Mesodermal cell (in vitro differentiated cells): ENCODE data around the gene SIL1.
"Not testable (repeated sequence)": the region's sequence is repeated elsewhere in the genome, so short reads cannot be mapped to it uniquely, and the experiment has no call there.

ENCODE experiments used
- H3K27ac ChIP-seq: 2 replicates; pipeline ENCODE4 v1.7.0; 2013; ENCODE audit warnings: mild to moderate bottlenecking, low read depth, low read length, moderate library complexity; ENCODE audit not compliant: severe bottlenecking
- H3K36me3 ChIP-seq: 2 replicates; pipeline ENCODE4 v1.7.1; 2013; ENCODE audit warnings: mild to moderate bottlenecking, low read length, moderate library complexity; ENCODE audit not compliant: control insufficient read depth, insufficient read depth
- H3K4me1 ChIP-seq: one replicate; pipeline ENCODE4 v1.7.1; 2013; ENCODE audit warnings: mild to moderate bottlenecking, low read length; ENCODE audit not compliant: insufficient read depth, control insufficient read depth, poor library complexity, severe bottlenecking
- H3K4me3 ChIP-seq: 2 replicates; pipeline ENCODE4 v1.7.0; 2013; ENCODE audit warnings: low read length, control low read depth, mild to moderate bottlenecking; ENCODE audit not compliant: insufficient read depth, poor library complexity, severe bottlenecking; ENCODE audit errors: extremely low read depth
- H3K9me3 ChIP-seq: 2 replicates; pipeline ENCODE4 v1.7.1; 2013; ENCODE audit warnings: mild to moderate bottlenecking, low read length, moderate library complexity; ENCODE audit not compliant: control insufficient read depth
- WGBS, 2 experiments: methylation state at CpG; one replicate each; pipeline ENCODE4 v1.1.5; 2013; ENCODE audit warnings: missing lambda C conversion rate in 2 of 2; ENCODE audit not compliant: insufficient coverage in 2 of 2; 5-methylcytosine and 5-hydroxymethylcytosine counted together

SIL1 gene

DNA sequence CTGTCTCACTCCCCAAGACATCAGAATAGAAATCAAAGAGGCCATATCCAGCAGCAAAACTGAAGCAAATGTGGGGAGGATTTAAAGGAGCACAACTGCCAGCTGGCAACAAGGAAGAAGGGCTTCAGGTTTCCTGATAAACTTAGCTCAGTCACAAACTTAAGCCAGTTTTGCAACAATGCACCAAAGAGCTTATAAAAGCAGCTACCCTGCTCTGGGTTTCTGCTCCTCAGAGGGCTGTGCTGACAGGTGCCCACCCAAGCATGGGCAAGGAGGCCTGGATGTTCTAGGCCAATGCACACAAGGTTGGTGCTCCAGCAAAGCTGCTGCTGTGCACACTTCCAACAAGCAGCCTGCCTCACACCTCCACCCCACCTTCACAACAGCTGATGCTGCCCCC, 132.9 kb downstream of the SIL1 start:
- no peaks in the 10 kb centered on the region for H3K9me3 ChIP-seq
- H3K4me1 ChIP-seq: peaks cover 19% of the 10 kb centered on the region
- H3K36me3 ChIP-seq: no peaks in the 10 kb centered on the region
- no peak overlapping the region for H3K4me3 ChIP-seq
- H3K27ac ChIP-seq: no peak overlapping the region

DNA sequence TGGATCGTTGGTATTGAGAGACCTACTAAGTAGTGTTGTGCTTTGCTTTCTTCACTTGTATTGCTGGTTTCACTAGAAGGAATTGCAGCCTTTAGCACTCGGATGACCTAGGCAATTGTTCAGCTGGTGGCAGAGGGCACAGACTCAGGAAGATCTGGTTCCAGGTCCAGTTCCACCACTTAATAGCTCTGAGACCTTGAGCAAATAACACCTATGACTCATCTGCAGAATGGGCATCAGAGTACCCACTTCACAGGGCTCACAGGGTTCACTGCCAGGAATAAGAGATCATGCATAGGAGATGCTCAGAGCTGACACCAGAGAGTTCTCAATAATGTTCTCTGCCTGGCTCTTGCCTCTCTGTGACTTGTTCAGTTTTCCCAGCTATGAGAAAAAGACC, 133.6 kb downstream of the SIL1 start:
- 86 to 100% methylated on average over 1 to 2 of the region's 2 CpGs for WGBS, 2 experiments
- Histone ChIP-seq H3K9me3 (no peaks in the 10 kb centered on the region), H3K4me3 (no peak overlapping the region), H3K36me3 (no peaks in the 10 kb centered on the region), H3K4me1 (peaks cover 19% of the 10 kb centered on the region), H3K27ac (no peak overlapping the region)

DNA sequence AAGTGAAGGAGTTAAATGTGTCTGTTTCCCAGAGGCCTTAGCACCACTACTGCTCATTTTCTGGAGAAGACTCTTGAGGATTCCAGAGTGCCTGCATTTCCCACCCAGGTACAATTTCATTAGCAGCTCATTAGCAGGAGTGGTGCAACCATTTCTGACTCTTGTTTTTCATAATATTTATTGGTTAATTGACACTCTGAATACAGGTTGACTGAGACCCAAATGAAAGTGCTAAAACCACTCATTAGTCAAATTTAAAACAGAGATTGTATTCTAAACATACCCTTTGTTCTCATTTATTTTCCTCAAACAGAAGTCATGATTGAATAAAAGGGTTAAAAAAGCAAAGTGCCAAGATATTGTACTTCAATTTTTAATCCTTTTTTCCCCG, 134.5 kb downstream of the SIL1 start:
- H3K9me3 ChIP-seq: no peaks in the 10 kb centered on the region
- no peak overlapping the region for H3K27ac ChIP-seq
- peaks cover 19% of the 10 kb centered on the region for H3K4me1 ChIP-seq
- H3K36me3 ChIP-seq: no peaks in the 10 kb centered on the region
- 100% methylated on average over 1 of the region's 1 CpG for WGBS, 2 experiments
- H3K4me3 ChIP-seq: no peak overlapping the region

DNA sequence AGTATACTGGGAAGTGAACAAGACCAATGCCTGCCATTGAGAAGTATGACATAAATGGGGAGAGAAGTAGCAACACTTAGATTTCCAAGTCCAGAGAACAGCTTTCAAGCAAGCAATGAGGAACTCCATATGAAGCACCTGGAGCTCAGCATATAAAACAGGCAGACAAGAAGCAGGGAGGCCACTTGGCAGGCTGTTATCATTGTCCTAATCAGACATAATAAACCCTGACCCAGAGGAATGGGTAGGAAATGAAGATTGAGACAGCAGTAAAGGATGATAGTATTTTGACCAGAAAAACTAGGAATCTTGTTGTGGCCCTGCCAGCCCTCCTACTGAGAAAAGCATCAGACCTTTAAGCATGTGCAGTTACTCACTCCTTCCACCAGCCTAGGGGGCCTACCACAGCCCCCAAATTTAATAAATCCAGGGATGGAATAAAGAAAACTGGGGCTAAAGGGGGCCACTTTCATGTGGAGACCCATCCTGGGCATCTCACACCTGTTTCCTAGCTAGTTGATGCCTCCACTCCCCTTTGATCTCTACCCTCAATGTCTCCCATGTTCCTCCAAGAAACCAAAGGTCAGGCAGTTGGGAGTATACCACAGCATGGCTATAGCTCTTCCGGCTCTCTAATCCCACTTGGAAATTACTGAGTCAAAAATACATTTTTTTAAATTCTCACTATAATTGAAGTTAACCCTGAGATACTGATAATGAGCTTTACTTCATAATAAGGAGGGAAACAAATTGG, 135.1 kb downstream of the SIL1 start:
- Histone ChIP-seq H3K4me1 (peaks cover 19% of the 10 kb centered on the region), H3K36me3 (no peaks in the 10 kb centered on the region), H3K9me3 (no peaks in the 10 kb centered on the region), H3K27ac (no peak overlapping the region), H3K4me3 (no peak overlapping the region)
- no CpG with 5 or more reads among the region's 1 CpG for WGBS, 2 experiments

DNA sequence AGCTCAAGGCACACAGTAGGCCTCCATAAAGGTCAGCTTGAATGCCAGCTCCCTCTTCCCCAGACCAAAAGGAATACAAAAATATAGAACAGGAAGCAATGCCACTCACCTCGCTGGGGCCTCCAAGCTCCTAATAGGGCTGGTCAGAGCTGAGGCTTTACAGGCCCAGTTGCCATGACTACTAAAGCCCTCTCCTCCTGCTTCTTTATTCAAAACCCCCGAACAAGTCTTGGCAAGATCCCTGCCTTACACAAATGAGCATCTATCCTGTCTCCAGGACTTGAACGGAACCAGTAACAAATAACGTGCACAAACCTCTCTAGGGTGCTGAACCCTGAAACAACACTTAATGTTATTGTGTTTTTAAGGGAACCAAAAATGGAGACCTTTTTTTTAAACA, 136.3 kb downstream of the SIL1 start:
- Histone ChIP-seq H3K27ac (peak overlapping the region; percentile 76), H3K4me3 (no peak overlapping the region), H3K36me3 (no peaks in the 10 kb centered on the region), H3K9me3 (no peaks in the 10 kb centered on the region), H3K4me1 (peaks cover 19% of the 10 kb centered on the region)
- WGBS, 2 experiments: 60 to 100% methylated on average over 1 of the region's 4 CpGs

DNA sequence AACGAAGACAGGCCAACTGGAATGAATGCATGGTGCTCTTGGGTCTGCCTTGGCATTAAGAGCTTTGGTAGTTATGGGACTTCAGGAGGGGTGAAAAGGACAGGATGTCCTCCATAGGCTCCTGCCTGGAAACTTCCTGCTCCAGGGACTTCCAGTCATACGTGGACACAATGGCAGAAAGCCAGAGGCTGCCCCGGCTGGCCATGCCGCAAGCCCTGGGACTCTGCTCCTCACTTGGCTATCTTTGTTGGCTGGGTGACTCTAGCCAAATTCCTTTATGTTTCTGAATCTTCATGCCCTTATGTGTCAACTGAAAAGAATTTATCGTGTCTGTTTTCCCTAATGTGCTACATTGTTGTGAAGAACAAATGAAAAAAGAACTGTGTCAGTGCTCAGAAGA, 136.9 kb downstream of the SIL1 start:
- peaks cover 19% of the 10 kb centered on the region for H3K4me1 ChIP-seq
- WGBS, 2 experiments: 75 to 80% methylated on average over 2 to 3 of the region's 5 CpGs
- H3K36me3 ChIP-seq: no peaks in the 10 kb centered on the region
- no peak overlapping the region for H3K4me3 ChIP-seq
- H3K27ac ChIP-seq: peak overlapping the region; percentile 76
- H3K9me3 ChIP-seq: no peaks in the 10 kb centered on the region

DNA sequence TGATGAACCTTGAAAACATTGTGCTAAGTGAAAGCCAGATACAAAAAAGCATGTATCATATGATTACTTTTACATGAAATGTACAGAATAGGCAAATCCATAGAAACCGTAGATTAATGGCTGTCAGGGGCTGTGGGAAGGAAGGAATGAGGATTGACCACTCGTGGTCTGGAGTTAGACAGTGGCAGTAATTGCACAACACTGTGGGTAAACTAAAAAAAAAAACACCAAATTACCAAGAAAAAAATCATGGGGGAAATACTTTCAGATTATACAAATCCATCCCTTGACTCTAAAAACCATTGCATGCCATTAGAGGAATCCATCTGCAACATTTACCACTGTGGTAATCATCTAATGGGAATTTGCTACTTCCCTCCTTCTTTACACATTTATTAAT, 140.0 kb downstream of the SIL1 start:
- Histone ChIP-seq H3K36me3 (no peaks in the 10 kb centered on the region), H3K4me3 (no peak overlapping the region), H3K9me3 (no peaks in the 10 kb centered on the region), H3K4me1 (peaks cover 19% of the 10 kb centered on the region), H3K27ac (no peak overlapping the region)
- WGBS, 2 experiments: no CpG with 5 or more reads among the region's 2 CpGs

DNA sequence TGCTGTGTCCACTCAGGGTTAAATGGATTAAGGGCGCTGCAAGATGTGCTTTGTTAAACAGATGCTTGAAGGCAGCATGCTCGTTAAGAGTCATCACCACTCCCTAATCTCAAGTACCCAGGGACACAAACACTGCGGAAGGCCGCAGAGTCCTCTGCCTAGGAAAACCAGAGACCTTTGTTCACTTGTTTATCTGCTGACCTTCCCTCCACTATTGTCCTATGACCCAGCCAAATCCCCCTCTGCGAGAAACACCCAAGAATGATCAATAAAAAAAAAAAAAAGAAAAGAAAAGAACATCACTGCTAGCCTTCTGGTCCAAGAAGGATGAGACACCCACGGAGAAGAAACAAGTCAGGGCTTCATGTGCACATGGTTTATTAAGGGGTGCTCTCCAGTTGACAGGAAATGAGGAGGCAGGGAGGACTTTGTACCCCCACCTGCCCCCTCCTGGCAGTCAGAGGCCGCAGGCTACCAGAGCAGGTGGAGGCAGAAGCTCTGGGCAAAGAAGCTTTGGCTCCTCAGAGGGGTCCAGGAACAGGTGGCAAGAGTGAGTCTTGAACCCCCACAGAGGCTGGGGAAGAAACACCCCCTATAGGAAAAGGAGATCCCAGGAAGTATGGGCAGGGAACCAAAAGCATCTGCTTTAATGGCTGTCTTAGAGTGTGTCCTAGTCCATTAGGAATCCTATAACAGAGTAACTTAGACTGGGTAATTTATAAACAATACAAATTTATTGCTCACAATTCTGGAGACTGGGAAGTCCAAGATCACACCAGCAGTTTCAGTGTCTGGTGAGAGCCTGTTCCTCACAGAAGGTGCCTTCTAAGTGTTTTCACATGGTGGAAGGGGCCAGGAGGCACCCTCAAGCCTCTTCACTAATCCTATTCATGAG, 140.9 kb downstream of the SIL1 start:
- WGBS, 2 experiments: 75 to 100% methylated on average over 1 of the region's 7 CpGs
- H3K36me3 ChIP-seq, H3K4me3 ChIP-seq, H3K27ac ChIP-seq, H3K9me3 ChIP-seq: not testable (repeated sequence)
- H3K4me1 ChIP-seq: peaks cover 14% of the 10 kb centered on the region

DNA sequence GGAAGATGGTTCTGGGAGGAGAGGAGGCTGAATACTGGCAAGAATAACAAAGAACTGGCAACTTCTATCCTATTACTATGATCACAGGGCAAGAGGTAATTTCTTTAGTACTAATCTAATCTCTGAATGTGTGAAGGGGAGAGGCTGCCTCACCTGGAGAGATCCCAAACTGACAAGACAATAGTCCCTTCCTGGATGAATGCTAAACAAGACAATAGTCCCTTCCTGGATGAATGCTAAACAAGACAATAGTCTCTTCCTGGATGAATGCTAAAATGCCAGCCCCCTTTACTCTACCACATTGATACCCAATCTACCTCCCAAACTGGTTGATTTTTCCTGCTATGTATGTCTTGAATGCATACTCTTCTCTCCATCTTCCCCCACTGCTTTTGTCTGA, 145.2 kb downstream of the SIL1 start:
- H3K4me1 ChIP-seq: no peaks in the 10 kb centered on the region
- H3K27ac ChIP-seq: no peak overlapping the region
- H3K4me3 ChIP-seq: no peak overlapping the region
- H3K9me3 ChIP-seq: no peaks in the 10 kb centered on the region
- no peaks in the 10 kb centered on the region for H3K36me3 ChIP-seq

DNA sequence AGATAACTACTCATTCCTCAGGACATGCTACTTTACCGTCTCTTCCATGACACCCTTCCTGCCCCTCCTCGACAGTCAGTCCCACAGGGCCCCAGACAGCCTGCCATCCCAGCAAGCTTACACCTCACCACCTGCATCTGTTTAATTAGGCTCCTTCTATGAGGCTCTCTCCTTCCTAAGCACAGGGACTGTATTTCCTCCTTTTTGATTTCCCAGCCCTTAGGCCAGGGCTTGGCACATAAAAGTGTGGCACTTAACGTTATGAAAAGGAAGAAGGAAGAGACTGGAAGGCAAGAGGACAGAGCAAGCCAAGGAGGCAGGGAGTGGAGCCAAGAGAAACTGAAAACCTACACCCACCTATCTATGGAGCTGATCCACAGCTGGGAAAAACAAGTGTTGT, 146.8 kb downstream of the SIL1 start:
- no peaks in the 10 kb centered on the region for H3K36me3 ChIP-seq
- no peaks in the 10 kb centered on the region for H3K4me1 ChIP-seq
- WGBS, 2 experiments: 85 to 100% methylated on average over 2 of the region's 3 CpGs
- no peak overlapping the region for H3K4me3 ChIP-seq
- no peaks in the 10 kb centered on the region for H3K9me3 ChIP-seq
- H3K27ac ChIP-seq: no peak overlapping the region

DNA sequence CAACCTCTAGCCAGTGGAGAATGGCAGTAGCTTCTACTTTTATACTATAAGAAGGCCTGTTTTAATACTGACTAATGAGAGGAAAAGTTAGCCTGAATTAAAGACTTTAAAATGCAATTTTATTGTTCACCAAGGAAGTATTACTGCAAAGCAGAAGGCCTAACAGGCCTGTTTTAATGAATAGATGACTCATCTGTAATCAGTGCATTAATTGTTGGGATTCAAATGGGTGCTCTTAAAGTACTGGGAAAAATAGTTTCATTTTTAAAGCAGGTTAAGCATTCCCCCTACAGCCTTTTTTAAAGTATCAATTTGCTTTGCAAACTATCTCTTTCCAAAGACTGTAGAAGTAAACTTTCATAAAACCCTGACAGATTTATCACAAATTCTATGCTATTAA, 147.7 kb downstream of the SIL1 start:
- Histone ChIP-seq H3K9me3 (no peaks in the 10 kb centered on the region), H3K27ac (no peak overlapping the region), H3K4me1 (no peaks in the 10 kb centered on the region), H3K36me3 (no peaks in the 10 kb centered on the region), H3K4me3 (no peak overlapping the region)
